ENCODE data around the gene ENGASE.
"Not testable (repeated sequence)": the region's sequence is repeated elsewhere in the genome, so short reads cannot be mapped to it uniquely, and the experiment has no call there.

DNA sequence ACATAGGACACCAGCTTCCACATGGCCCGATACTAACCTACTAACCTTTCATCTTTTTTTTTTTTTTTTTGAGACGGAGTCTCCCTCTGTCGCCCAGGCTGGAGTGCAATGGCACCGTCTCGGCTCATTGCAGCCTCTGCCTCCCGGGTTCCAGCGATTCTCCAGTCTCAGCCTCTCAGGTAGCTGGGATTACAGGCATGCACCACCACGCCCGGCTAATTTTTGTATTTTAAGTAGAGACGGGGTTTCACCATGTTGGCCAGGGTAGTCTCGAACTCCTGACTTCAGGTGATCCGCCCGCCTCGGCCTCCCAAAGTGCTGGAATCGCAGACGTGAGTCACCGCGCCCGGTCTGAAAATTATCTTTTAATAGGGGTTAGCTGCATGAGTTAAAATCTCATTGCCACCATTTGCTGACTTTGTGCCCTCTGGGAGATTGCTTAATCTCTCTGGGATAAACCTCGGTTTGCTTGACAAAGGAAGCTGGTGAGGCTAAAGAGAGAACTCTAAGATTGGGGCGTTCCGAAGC lies 439 bp upstream of the ENGASE start:
- TF ChIP-seq, protein P1, sequence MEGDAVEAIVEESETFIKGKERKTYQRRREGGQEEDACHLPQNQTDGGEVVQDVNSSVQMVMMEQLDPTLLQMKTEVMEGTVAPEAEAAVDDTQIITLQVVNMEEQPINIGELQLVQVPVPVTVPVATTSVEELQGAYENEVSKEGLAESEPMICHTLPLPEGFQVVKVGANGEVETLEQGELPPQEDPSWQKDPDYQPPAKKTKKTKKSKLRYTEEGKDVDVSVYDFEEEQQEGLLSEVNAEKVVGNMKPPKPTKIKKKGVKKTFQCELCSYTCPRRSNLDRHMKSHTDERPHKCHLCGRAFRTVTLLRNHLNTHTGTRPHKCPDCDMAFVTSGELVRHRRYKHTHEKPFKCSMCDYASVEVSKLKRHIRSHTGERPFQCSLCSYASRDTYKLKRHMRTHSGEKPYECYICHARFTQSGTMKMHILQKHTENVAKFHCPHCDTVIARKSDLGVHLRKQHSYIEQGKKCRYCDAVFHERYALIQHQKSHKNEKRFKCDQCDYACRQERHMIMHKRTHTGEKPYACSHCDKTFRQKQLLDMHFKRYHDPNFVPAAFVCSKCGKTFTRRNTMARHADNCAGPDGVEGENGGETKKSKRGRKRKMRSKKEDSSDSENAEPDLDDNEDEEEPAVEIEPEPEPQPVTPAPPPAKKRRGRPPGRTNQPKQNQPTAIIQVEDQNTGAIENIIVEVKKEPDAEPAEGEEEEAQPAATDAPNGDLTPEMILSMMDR (IDR thresholded peaks at IDR 0.05; ENCODE audit: low read length) = not testable (repeated sequence)
- not testable (repeated sequence) for TF ChIP-seq EZH2 (IDR thresholded peaks at IDR 0.05; ENCODE audit: borderline replicate concordance, low read length)

All from OCI-LY1 (cell line).